GM19467 (cell line): ENCODE results near the gene MMP21.
A peak's percentile ranks its signal among the peaks of the same experiment; 100 is the strongest.

Experiments used
- ATAC-seq: cut with Tn5 transposase; IDR thresholded peaks from one replicate; pipeline ENCODE4 v1.9.1; 2021; ENCODE audit warnings: mild to moderate bottlenecking, moderate library complexity; ENCODE audit not compliant: unreplicated experiment

The MMP21 gene

GRCh38 chr10:125719173-125720001 is 56.2 kb downstream of the MMP21 start, which contains the start of gene EDRF1:
EDRF1 (plus strand) TSS chr10:125719709; CDS start chr10:125719808, 99 bp downstream.
- peak; percentile 92 for ATAC-seq
